Adrenal gland (tissue), 12 donors: Measurements from ENCODE around the gene TMOD1. TPM values are rescaled to one million over a fixed set of nuclear protein-coding genes. Genes with fewer than 3 reads are reported as not detected.

Experiments
- DNase-seq, 7 donors: peaks; one replicate each; pipeline ENCODE4 v3.0.0-alpha.2; 2019 to 2020
- H3K27ac ChIP-seq, 5 donors: fragments of 200-600 bp; sonication (generic) in 4 of 5; 1 replicate in 3 of 5; 2 replicates in 2 of 5; pipeline versions ENCODE4 v1.5.1 to v1.8.0; 2016 to 2020; ENCODE audit warnings: mild to moderate bottlenecking in 1 of 5
- H3K27me3 ChIP-seq: fragments of 200-600 bp; 2 replicates; pipeline ENCODE4 v1.8.0; 2021
- H3K36me3 ChIP-seq, 2 donors: fragments of 200-600 bp; replicated peaks in 1 of 2; 1 replicate in 1 of 2; 2 replicates in 1 of 2; pipeline versions ENCODE4 v1.5.1 to v1.8.0; 2018 to 2022
- H3K4me1 ChIP-seq, 2 donors: fragments of 200-600 bp; replicated peaks in 1 of 2; 1 replicate in 1 of 2; 2 replicates in 1 of 2; pipeline versions ENCODE4 v1.5.1 to v1.8.0; 2018 to 2021
- H3K4me3 ChIP-seq, 4 donors: fragments of 200-600 bp; sonication (generic) in 3 of 4; one replicate each; pipeline ENCODE4 v1.5.1; 2016 to 2018
- H3K9me3 ChIP-seq, 3 donors: fragments of 200-600 bp; sonication (generic) in 1 of 3; replicated peaks in 1 of 3; 1 replicate in 2 of 3; 2 replicates in 1 of 3; pipeline versions ENCODE4 v1.5.1 to v1.8.0; 2016 to 2021
- CTCF ChIP-seq, 6 experiments: fragments of 450-650 bp in 4 of 6; fragments of 200-600 bp in 2 of 6; sonication (generic) in 1 of 6; IDR thresholded peaks; 1 replicate in 5 of 6; 2 replicates in 1 of 6; pipeline versions ENCODE4 v1.5.1 to v1.8.0; 2016 to 2021; ENCODE audit warnings: antibody characterized with exemption in 6 of 6, mild to moderate bottlenecking in 2 of 6, moderate library complexity in 1 of 6
- POLR2A ChIP-seq, 2 donors: fragments of 450-650 bp; IDR thresholded peaks; one replicate each; pipeline ENCODE4 v1.6.1; 2017; ENCODE audit warnings: antibody characterized with exemption in 2 of 2, mild to moderate bottlenecking in 2 of 2, moderate library complexity in 1 of 2
- WGBS, 4 donors: extraction: QIAGEN DNeasy Blood & Tissue Kit in 2 of 4; methylation state at CpG; one replicate each; pipeline versions ENCODE4 v1.1.5 to v1.1.7; 2013 to 2017; 5-methylcytosine and 5-hydroxymethylcytosine counted together
- intact Hi-C, 2 donors: fragments of 100-400 bp; cut with DNase I; formaldehyde crosslinking; loops; one replicate each; pipeline versions ENCODE4 v1.14.1 to v1.15.0; 2022 to 2023
- polyA plus RNA-seq, 3 donors: library from polyadenylated mRNA; stranded (reverse); fragments of 200-250 nt in 2 of 3; fragments of 350-450 nt in 1 of 3; fragmentation: Illumina TruSeq in 1 of 3; extraction: RNeasy Lipid Tissue Mini Kit (QIAGEN cat#74804) in 1 of 3; gene quantifications; one replicate each; pipeline ENCODE4 v1.2.3, GENCODE V29; 2013 to 2014
- total RNA-seq, 9 donors: library from RNA; depleted of rRNA in 4 of 9; stranded (reverse); fragments of >200 nt in 4 of 9; fragments of 120-200 nt in 1 of 9; fragmentation: NEBNext Ultra II Directional in 1 of 9; extraction: Animal tissue kit (Norgen Biotek cat#: 25700) in 1 of 9; gene quantifications; one replicate each; pipeline versions ENCODE4 v1.1.0 to v1.2.4, GENCODE V29; 2013 to 2023
- donor health status: healthy with polysubstance abuse.
- donor health status: Bipolar disorder and iron deficiency.
- donor health status: DM: yes; HTN: yes; CAD: no.
- donor health status: DM: no; HTN: no; CAD: no.
- donor health status: DM: no; HTN: no; CAD: no.
- donor health status: DM: yes; HTN: yes; CAD: no.

The TMOD1 gene
- total and polyA plus RNA-seq, 12 donors: 23.9 to 91.2 (median 59.8) TPM

- Histone ChIP-seq H3K27me3 (no peaks in the 10 kb centered on the region), H3K4me3 (no peak overlapping the region), H3K36me3 (peaks cover 0 to 62% of the 10 kb centered on the region in 2 donors), H3K27ac (peak overlapping the region in 1 of 5 donors; percentile 40), H3K4me1 (peaks cover 14 to 40% of the 10 kb centered on the region in 2 donors), H3K9me3 (no peaks in the 10 kb centered on the region)
- intact Hi-C loops: loop anchor here in 1 of 2 donors (2.0 kb wide), 1 partner anchor 38 kb away; no protein-coding TSS in a partner anchor
- peak; percentile 79 to 95 (median 86) for DNase-seq
- TF ChIP-seq POLR2A (IDR thresholded peaks at IDR 0.05) (no peak), CTCF (IDR thresholded peaks at IDR 0.05) (peak; percentile 75 to 85 (median 80))
- 24 to 27% (median 24%) methylated on average over 11 of the region's 11 CpGs for WGBS, 4 donors
Observed at GRCh38 chr9:97598461-97599288, 97.2 kb downstream of the TMOD1 start.

DNA sequence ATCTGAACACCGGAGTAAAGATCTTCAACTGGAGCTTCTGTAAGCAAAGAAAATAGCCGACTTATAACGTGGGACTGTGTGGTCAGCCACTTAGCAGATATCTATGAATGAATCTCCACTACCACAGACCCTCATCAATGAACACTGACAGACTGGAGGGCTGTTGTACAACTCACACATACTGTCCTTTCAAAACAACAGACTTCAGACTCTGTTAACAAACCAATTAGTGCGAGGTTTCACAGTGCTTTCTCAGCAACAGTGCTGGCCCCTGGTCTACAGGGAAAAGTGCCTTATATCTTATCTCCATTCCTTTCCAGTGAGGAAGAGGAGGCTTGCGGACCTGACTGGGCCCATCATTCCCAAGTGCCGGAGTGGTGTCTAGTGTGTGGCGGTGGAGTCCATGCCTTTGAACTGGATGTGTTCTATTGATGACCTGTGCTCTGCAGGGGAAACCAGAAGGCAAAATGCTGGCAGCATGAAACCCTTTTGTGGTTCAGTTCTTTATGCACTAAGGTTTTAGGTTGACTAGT, 97.9 kb downstream of the TMOD1 start:
- TF ChIP-seq POLR2A (IDR thresholded peaks at IDR 0.05): no peak
- no peak for TF ChIP-seq CTCF (IDR thresholded peaks at IDR 0.05)
- Histone ChIP-seq H3K4me3 (no peak overlapping the region), H3K27me3 (no peaks in the 10 kb centered on the region), H3K27ac (peak overlapping the region in 3 of 5 donors; percentile 40 to 83 (median 46)), H3K4me1 (peaks cover 14 to 40% of the 10 kb centered on the region in 2 donors), H3K36me3 (peaks cover 0 to 65% of the 10 kb centered on the region in 2 donors), H3K9me3 (no peaks in the 10 kb centered on the region)
- no peak for DNase-seq
- intact Hi-C loops: loop anchor here in 1 of 2 donors (2.0 kb wide), 1 partner anchor 39 kb away; no protein-coding TSS in a partner anchor
- 75 to 81% (median 78%) methylated on average over 7 of the region's 7 CpGs for WGBS, 4 donors

DNA sequence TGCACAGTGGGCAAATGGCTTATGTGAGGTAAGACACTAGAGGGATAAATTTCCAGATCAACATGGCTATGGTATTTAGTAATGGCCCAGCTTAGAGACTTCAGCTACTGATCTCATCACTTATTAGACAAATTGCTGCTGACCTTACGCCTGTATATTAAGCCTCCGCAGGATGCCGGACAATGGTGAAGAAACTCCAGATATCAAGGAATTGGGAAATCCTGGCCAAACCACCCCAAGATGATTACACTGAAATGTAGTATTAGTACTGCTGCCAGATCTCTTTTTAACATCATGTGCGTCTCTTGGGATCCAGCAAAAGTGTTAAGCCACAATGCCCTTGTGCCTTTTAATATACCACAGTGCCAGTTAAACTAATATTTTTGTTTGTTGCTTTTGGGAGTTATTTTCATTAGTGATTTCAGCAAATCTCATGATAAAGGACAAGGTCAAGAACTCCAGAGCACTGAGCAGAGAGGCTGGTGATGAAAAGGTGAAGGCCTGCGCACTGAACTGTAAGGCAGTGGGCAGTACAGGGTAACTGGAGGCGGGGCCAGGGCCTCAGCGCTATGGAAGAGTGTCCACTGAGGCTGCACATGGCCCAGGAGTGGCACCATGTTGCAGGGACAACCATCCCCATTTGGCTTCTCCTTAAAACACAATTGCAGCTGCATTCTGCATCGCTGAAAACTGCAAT, 99.2 kb downstream of the TMOD1 start:
- peak in 4 of 7 donors; percentile 36 to 71 (median 42) for DNase-seq
- Histone ChIP-seq H3K27me3 (no peaks in the 10 kb centered on the region), H3K4me1 (peaks cover 14 to 40% of the 10 kb centered on the region in 2 donors), H3K36me3 (peaks cover 0 to 71% of the 10 kb centered on the region in 2 donors), H3K27ac (peak overlapping the region; percentile 10 to 83 (median 53)), H3K4me3 (no peak overlapping the region), H3K9me3 (no peaks in the 10 kb centered on the region)
- WGBS, 4 donors: 50 to 64% (median 57%) methylated on average over 8 of the region's 8 CpGs
- TF ChIP-seq POLR2A (IDR thresholded peaks at IDR 0.05) (peak in 1 of 2 donors; percentile 8), CTCF (IDR thresholded peaks at IDR 0.05) (no peak)
- intact Hi-C loops: loop anchor here in 1 of 2 donors (5.0 kb wide), 1 partner anchor 133 kb away; no protein-coding TSS in a partner anchor
